Neuronal stem cell (in vitro differentiated cells): ENCODE results near the gene SFT2D1.

Experiments used
- DNase-seq: peaks from one replicate; pipeline ENCODE4 v3.0.0-alpha.2; 2013; ENCODE audit warnings: low spot score
- H2AFZ ChIP-seq: one replicate; pipeline ENCODE4 v1.6.1; 2013; ENCODE audit warnings: mild to moderate bottlenecking, low read length, inconsistent platforms
- H2AK5ac ChIP-seq: 2 replicates; pipeline ENCODE4 v1.6.1; 2013; ENCODE audit warnings: low read depth, mild to moderate bottlenecking, inconsistent platforms, low read length, moderate library complexity, mixed read lengths
- H2BK120ac ChIP-seq: 2 replicates; pipeline ENCODE4 v1.6.1; 2013; ENCODE audit warnings: low read depth, mild to moderate bottlenecking, inconsistent platforms, low read length, moderate library complexity, mixed read lengths
- H2BK12ac ChIP-seq: one replicate; pipeline ENCODE4 v1.6.1; 2013; ENCODE audit warnings: low read length, inconsistent platforms
- H2BK15ac ChIP-seq: 2 replicates; pipeline ENCODE4 v1.6.1; 2013; ENCODE audit warnings: mild to moderate bottlenecking, low read length, inconsistent platforms, mixed read lengths
- H2BK5ac ChIP-seq: one replicate; pipeline ENCODE4 v1.6.1; 2013; ENCODE audit warnings: inconsistent platforms, mild to moderate bottlenecking, low read length, moderate library complexity
- H3K14ac ChIP-seq: one replicate; pipeline ENCODE4 v1.6.1; 2013; ENCODE audit warnings: low read length, inconsistent platforms
- H3K18ac ChIP-seq: 2 replicates; pipeline ENCODE4 v1.6.1; 2013; ENCODE audit warnings: low read length, inconsistent platforms
- H3K23ac ChIP-seq: 2 replicates; pipeline ENCODE4 v1.6.1; 2013; ENCODE audit warnings: low read depth, mild to moderate bottlenecking, mixed read lengths, low read length, inconsistent platforms; ENCODE audit not compliant: poor library complexity
- H3K27ac ChIP-seq: replicated peaks from 3 replicates; pipeline ENCODE4 v1.5.1; 2013; ENCODE audit warnings: low read length, inconsistent platforms
- H3K27me3 ChIP-seq, 3 experiments: 2 replicates each; pipeline ENCODE4 v1.6.1; 2013; ENCODE audit warnings: low read length in 3 of 3, mild to moderate bottlenecking in 2 of 3, inconsistent platforms in 1 of 3, low read depth in 1 of 3, mixed read lengths in 1 of 3, moderate library complexity in 1 of 3; ENCODE audit not compliant: control insufficient read depth in 3 of 3, insufficient read depth in 3 of 3
- H3K36me3 ChIP-seq, 2 donors: replicated peaks in 1 of 2; 2 replicates each; pipeline ENCODE4 v1.6.1; 2013; ENCODE audit warnings: low read length in 2 of 2; ENCODE audit not compliant: control insufficient read depth in 2 of 2, insufficient read depth in 2 of 2
- H3K4ac ChIP-seq: 2 replicates; pipeline ENCODE4 v1.6.1; 2013; ENCODE audit warnings: inconsistent platforms, mild to moderate bottlenecking, low read length, moderate library complexity
- H3K4me1 ChIP-seq, 2 donors: 1 replicate in 1 of 2; 2 replicates in 1 of 2; pipeline ENCODE4 v1.6.1; 2013; ENCODE audit warnings: low read length in 2 of 2, low read depth in 1 of 2; ENCODE audit not compliant: control insufficient read depth in 2 of 2, insufficient read depth in 1 of 2
- H3K4me2 ChIP-seq: one replicate; pipeline ENCODE4 v1.6.1; 2013; ENCODE audit warnings: mild to moderate bottlenecking, low read length, inconsistent platforms; ENCODE audit not compliant: insufficient read depth, poor library complexity, severe bottlenecking
- H3K4me3 ChIP-seq, 2 donors: 2 replicates each; pipeline ENCODE4 v1.5.1; 2013; ENCODE audit warnings: low read length in 2 of 2, mild to moderate bottlenecking in 2 of 2, inconsistent platforms in 1 of 2, moderate library complexity in 1 of 2
- H3K79me1 ChIP-seq: one replicate; pipeline ENCODE4 v1.6.1; 2013; ENCODE audit warnings: low read depth, mild to moderate bottlenecking, inconsistent platforms, low read length, moderate library complexity
- H3K9ac ChIP-seq: one replicate; pipeline ENCODE4 v1.6.1; 2013; ENCODE audit warnings: mild to moderate bottlenecking, low read depth, low read length, inconsistent platforms; ENCODE audit not compliant: poor library complexity
- H3K9me3 ChIP-seq, 2 donors: replicated peaks in 1 of 2; 2 replicates each; pipeline versions ENCODE3 to v1.6.1; 2013; ENCODE audit warnings: low read length in 2 of 2, mild to moderate bottlenecking in 2 of 2, inconsistent platforms in 1 of 2, low read depth in 1 of 2, mixed read lengths in 1 of 2, moderate library complexity in 1 of 2; ENCODE audit not compliant: control insufficient read depth in 2 of 2, insufficient read depth in 1 of 2
- H4K8ac ChIP-seq: one replicate; pipeline ENCODE4 v1.6.1; 2013; ENCODE audit warnings: low read depth, mild to moderate bottlenecking, inconsistent platforms, low read length, moderate library complexity
- H4K91ac ChIP-seq: one replicate; pipeline ENCODE4 v1.6.1; 2013; ENCODE audit warnings: low read length, low read depth, mild to moderate bottlenecking, inconsistent platforms; ENCODE audit not compliant: poor library complexity
- WGBS, 2 donors: extraction: QIAGEN DNeasy Blood & Tissue Kit; methylation state at CpG; one replicate each; pipeline ENCODE4 v1.1.7; 2013; ENCODE audit warnings: missing lambda C conversion rate in 2 of 2, mixed read lengths in 1 of 2; ENCODE audit not compliant: insufficient read length in 2 of 2, insufficient replicate concordance in 1 of 2; ENCODE audit errors: extremely low coverage in 2 of 2; 5-methylcytosine and 5-hydroxymethylcytosine counted together

The SFT2D1 gene

GRCh38 chr6:166281104-166281503 lies 61.2 kb downstream of the SFT2D1 start:
- Histone ChIP-seq H2BK120ac (peak overlapping the region; percentile 14), H3K23ac (no peak overlapping the region), H3K9me3 (no peaks in the 10 kb centered on the region), H4K91ac (no peak overlapping the region), H3K4me3 (no peak overlapping the region), H2BK12ac (no peak overlapping the region), H3K27me3 (peaks cover 0 to 32% (median 0%) of the 10 kb centered on the region in 3 experiments), H3K4me1 (peaks cover 0 to 6% of the 10 kb centered on the region in 2 donors), H2BK5ac (peak overlapping the region; percentile 27), H3K14ac (no peak overlapping the region), H2BK15ac (no peak overlapping the region), H4K8ac (no peak overlapping the region), H2AK5ac (no peak overlapping the region), H3K79me1 (no peaks in the 10 kb centered on the region), H2AFZ (no peak overlapping the region), H3K4ac (no peak overlapping the region), H3K27ac (no peak overlapping the region), H3K4me2 (no peak overlapping the region), H3K36me3 (no peaks in the 10 kb centered on the region), H3K9ac (no peak overlapping the region), H3K18ac (no peak overlapping the region)
- WGBS, 2 donors, result no CpG with 5 or more reads among the region's 9 CpGs
- DNase-seq, result no peak

GRCh38 chr6:166279393-166279679 lies 63.0 kb downstream of the SFT2D1 start:
- H3K18ac ChIP-seq, result no peak overlapping the region
- no peak for DNase-seq
- peaks cover 0 to 6% of the 10 kb centered on the region in 2 donors for H3K4me1 ChIP-seq
- H3K23ac ChIP-seq, result no peak overlapping the region
- no CpG with 5 or more reads among the region's 1 CpG for WGBS, 2 donors
- no peak overlapping the region for H2BK15ac ChIP-seq
- no peak overlapping the region for H2AK5ac ChIP-seq
- H2AFZ ChIP-seq, result no peak overlapping the region
- H3K4me2 ChIP-seq, result no peak overlapping the region
- H2BK5ac ChIP-seq, result no peak overlapping the region
- no peaks in the 10 kb centered on the region for H3K79me1 ChIP-seq
- H3K36me3 ChIP-seq, result no peaks in the 10 kb centered on the region
- no peak overlapping the region for H4K8ac ChIP-seq
- H3K27me3 ChIP-seq, result peaks cover 0 to 33% (median 0%) of the 10 kb centered on the region in 3 experiments
- H3K4ac ChIP-seq, result no peak overlapping the region
- H3K27ac ChIP-seq, result no peak overlapping the region
- H4K91ac ChIP-seq, result no peak overlapping the region
- H2BK120ac ChIP-seq, result no peak overlapping the region
- H3K14ac ChIP-seq, result no peak overlapping the region
- H3K4me3 ChIP-seq, result no peak overlapping the region
- H3K9ac ChIP-seq, result no peak overlapping the region
- H3K9me3 ChIP-seq, result no peaks in the 10 kb centered on the region
- no peak overlapping the region for H2BK12ac ChIP-seq

GRCh38 chr6:166278579-166279392 lies 63.6 kb downstream of the SFT2D1 start:
- Histone ChIP-seq H3K4me2 (no peak overlapping the region), H3K23ac (no peak overlapping the region), H2BK5ac (no peak overlapping the region), H3K27me3 (peaks cover 0 to 28% (median 0%) of the 10 kb centered on the region in 3 experiments), H2AFZ (no peak overlapping the region), H3K9me3 (no peaks in the 10 kb centered on the region), H3K14ac (no peak overlapping the region), H4K8ac (no peak overlapping the region), H3K27ac (no peak overlapping the region), H4K91ac (no peak overlapping the region), H2BK15ac (no peak overlapping the region), H3K4me1 (peaks cover 0 to 6% of the 10 kb centered on the region in 2 donors), H2AK5ac (no peak overlapping the region), H3K4me3 (no peak overlapping the region), H3K9ac (peak overlapping the region; percentile 5), H2BK120ac (no peak overlapping the region), H2BK12ac (no peak overlapping the region), H3K79me1 (no peaks in the 10 kb centered on the region), H3K36me3 (no peaks in the 10 kb centered on the region), H3K18ac (no peak overlapping the region), H3K4ac (no peak overlapping the region)
- whole genome bisulfite sequencing, 2 donors, result no CpG with 5 or more reads among the region's 8 CpGs
- DNase-seq, result no peak

- Histone ChIP-seq H3K23ac (no peak overlapping the region), H3K4me2 (no peak overlapping the region), H3K79me1 (no peaks in the 10 kb centered on the region), H3K36me3 (no peaks in the 10 kb centered on the region), H3K9me3 (no peaks in the 10 kb centered on the region), H3K27ac (no peak overlapping the region), H4K91ac (no peak overlapping the region), H3K4me1 (peaks cover 0 to 6% of the 10 kb centered on the region in 2 donors), H2BK5ac (no peak overlapping the region), H2BK120ac (no peak overlapping the region), H3K27me3 (peaks cover 0 to 25% (median 0%) of the 10 kb centered on the region in 3 experiments), H2BK12ac (no peak overlapping the region), H2AK5ac (no peak overlapping the region), H4K8ac (no peak overlapping the region), H3K4me3 (no peak overlapping the region), H3K4ac (no peak overlapping the region), H2AFZ (no peak overlapping the region), H3K14ac (no peak overlapping the region), H3K9ac (no peak overlapping the region), H2BK15ac (no peak overlapping the region), H3K18ac (no peak overlapping the region)
- no CpG with 5 or more reads among the region's 11 CpGs for WGBS, 2 donors
- no peak for DNase-seq
These were observed 64.3 kb downstream of the SFT2D1 start for GRCh38 chr6:166277892-166278578.
